KMS-11 (cell line): ENCODE results near the gene SSBP2.
A peak's percentile ranks its signal among the peaks of the same experiment; 100 is the strongest.

Experiments used
- H2AFZ ChIP-seq: fragments of 200-600 bp; sonication (generic); 2 replicates; pipeline ENCODE4 v1.6.1; 2016; ENCODE audit warnings: antibody characterized with exemption, mixed run types, low read depth
- H3K27ac ChIP-seq: fragments of 200-600 bp; sonication (generic); 2 replicates; pipeline ENCODE4 v1.6.1; 2016; ENCODE audit warnings: mild to moderate bottlenecking, mixed run types
- H3K27me3 ChIP-seq: fragments of 200-600 bp; sonication (generic); 2 replicates; pipeline ENCODE4 v1.6.1; 2017; ENCODE audit warnings: mild to moderate bottlenecking, low read depth, mixed run types, moderate library complexity; ENCODE audit not compliant: insufficient read depth
- H3K36me3 ChIP-seq: fragments of 200-600 bp; sonication (generic); 2 replicates; pipeline ENCODE4 v1.6.1; 2017; ENCODE audit warnings: mild to moderate bottlenecking, mixed run types; ENCODE audit not compliant: insufficient read depth
- H3K4me1 ChIP-seq: fragments of 200-600 bp; sonication (generic); 2 replicates; pipeline ENCODE4 v1.6.1; 2016; ENCODE audit warnings: mild to moderate bottlenecking, low read depth, mixed run types; ENCODE audit not compliant: poor library complexity, severe bottlenecking
- H3K4me2 ChIP-seq: fragments of 200-600 bp; sonication (generic); 2 replicates; pipeline ENCODE4 v1.7.0; 2016; ENCODE audit warnings: mild to moderate bottlenecking, mixed run types
- H3K4me3 ChIP-seq: fragments of 200-600 bp; sonication (generic); IDR thresholded peaks from 2 replicates; pipeline ENCODE4 v1.6.1; 2017; ENCODE audit warnings: low read depth, low read length, mixed read lengths; ENCODE audit not compliant: insufficient read depth
- H3K79me2 ChIP-seq: fragments of 200-600 bp; sonication (generic); 2 replicates; pipeline ENCODE4 v1.6.1; 2016; ENCODE audit warnings: low read depth, mixed run types; ENCODE audit not compliant: insufficient read depth
- H3K9ac ChIP-seq: fragments of 200-600 bp; sonication (generic); 2 replicates; pipeline ENCODE4 v1.6.1; 2016; ENCODE audit warnings: mild to moderate bottlenecking, mixed run types
- H4K20me1 ChIP-seq: fragments of 200-600 bp; sonication (generic); 2 replicates; pipeline ENCODE4 v1.6.1; 2016; ENCODE audit warnings: mild to moderate bottlenecking, mixed run types; ENCODE audit not compliant: insufficient read depth
- TF ChIP-seq, protein P1 (sequence below): fragments of 200-600 bp; sonication (generic); conservative IDR thresholded peaks from 2 replicates; pipeline ENCODE4 v1.6.1; 2017; ENCODE audit warnings: low read depth, mild to moderate bottlenecking, antibody characterized with exemption, low read length, moderate library complexity, mixed read lengths

SSBP2 gene

DNA sequence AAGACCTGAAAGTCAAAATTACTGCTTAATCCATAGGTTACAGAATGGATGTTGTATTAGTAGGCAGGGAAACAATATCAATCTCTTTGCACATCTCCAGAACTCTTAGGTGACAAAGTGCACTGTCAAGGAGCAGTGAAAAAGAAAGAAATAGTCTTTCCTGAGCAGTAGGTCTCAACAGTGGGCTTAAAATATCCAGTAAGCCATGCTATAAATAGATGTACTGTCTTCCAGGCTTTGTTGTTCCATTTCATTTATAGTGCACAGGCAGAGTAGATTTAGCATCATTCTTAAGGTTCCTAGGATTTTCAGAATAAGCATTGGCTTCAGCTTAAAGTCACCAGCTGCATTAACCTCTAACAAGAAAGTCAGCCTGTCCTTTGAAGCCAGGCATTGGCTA, 50.7 kb downstream of the SSBP2 start:
- H3K4me1 ChIP-seq = peaks cover 36% of the 10 kb centered on the region
- H4K20me1 ChIP-seq = no peaks in the 10 kb centered on the region
- no peak overlapping the region for H3K9ac ChIP-seq
- TF ChIP-seq, protein P1, sequence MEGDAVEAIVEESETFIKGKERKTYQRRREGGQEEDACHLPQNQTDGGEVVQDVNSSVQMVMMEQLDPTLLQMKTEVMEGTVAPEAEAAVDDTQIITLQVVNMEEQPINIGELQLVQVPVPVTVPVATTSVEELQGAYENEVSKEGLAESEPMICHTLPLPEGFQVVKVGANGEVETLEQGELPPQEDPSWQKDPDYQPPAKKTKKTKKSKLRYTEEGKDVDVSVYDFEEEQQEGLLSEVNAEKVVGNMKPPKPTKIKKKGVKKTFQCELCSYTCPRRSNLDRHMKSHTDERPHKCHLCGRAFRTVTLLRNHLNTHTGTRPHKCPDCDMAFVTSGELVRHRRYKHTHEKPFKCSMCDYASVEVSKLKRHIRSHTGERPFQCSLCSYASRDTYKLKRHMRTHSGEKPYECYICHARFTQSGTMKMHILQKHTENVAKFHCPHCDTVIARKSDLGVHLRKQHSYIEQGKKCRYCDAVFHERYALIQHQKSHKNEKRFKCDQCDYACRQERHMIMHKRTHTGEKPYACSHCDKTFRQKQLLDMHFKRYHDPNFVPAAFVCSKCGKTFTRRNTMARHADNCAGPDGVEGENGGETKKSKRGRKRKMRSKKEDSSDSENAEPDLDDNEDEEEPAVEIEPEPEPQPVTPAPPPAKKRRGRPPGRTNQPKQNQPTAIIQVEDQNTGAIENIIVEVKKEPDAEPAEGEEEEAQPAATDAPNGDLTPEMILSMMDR = no peak
- H3K4me3 ChIP-seq = no peak overlapping the region
- H3K27me3 ChIP-seq = no peaks in the 10 kb centered on the region
- peaks cover 84% of the 10 kb centered on the region for H3K79me2 ChIP-seq
- no peak overlapping the region for H3K27ac ChIP-seq
- no peak overlapping the region for H3K4me2 ChIP-seq
- no peaks in the 10 kb centered on the region for H3K36me3 ChIP-seq
- H2AFZ ChIP-seq = no peak overlapping the region

DNA sequence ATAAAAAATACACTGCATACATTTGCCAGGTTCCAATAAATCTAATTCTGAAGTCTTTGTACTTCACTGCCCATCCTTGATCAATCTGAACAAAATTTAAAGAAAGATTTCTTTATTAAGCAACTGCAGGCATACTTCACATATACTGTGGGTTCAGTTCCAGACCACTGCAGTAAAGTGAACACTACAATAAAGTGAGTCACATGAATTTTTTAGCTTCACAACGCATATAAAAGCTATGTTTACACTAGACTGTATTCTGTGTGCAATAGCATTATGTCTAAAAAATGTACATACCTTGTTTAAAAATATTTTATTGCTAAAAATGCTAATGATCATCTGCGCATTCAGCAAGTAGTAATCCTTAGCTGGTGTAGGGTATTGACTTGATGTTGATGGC, 52.1 kb downstream of the SSBP2 start:
- Histone ChIP-seq H4K20me1 (no peaks in the 10 kb centered on the region), H3K27ac (no peak overlapping the region), H3K4me2 (no peak overlapping the region), H3K36me3 (no peaks in the 10 kb centered on the region), H3K79me2 (peaks cover 85% of the 10 kb centered on the region), H3K27me3 (no peaks in the 10 kb centered on the region), H3K4me1 (peaks cover 36% of the 10 kb centered on the region), H3K4me3 (no peak overlapping the region), H2AFZ (no peak overlapping the region), H3K9ac (no peak overlapping the region)
- TF ChIP-seq, protein P1 = no peak

DNA sequence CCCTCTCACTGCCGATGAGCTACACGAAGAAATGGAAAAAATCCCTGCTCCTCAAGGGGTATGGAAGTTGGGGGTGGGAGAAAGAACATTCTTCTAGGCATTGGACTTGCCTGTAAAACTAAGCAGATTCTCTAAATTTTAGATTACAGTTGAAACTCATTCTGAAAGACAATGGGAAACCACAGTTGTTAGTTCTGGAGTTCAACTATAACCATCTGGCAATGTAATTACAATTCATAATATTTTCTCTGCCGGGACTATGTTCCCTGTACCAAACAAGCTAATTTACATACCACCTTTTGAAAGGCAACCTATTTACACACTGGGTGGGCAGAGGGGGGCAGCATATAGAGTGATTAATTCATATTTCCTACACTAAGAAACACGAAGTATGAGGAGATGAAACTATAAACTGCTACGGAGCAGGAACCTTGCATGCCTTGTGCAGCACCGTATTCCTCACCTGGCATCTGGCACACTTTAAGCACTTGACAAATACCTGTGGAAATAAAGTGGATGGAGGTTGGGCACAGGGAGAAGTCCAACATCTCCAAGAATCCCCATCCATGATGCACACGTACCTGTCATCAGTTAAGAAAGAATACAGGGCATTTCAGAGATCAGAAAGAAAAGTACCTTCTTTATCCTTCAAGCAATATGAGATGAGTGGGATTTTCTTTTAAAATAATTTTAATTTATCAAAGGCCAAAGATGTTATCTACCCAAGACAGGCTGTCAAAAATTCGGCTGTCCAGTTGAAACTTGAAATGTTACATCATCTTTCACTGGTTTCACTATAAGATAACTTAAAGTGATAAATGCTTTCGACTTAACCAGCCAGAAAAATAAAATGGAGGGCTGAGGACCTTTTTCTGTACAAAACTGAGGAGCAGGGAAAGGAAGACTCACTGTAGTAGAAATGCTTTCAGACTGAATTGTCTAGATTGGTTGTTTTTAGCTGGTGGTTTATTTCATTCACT, 54.2 kb downstream of the SSBP2 start:
- peak overlapping the region; percentile 19; the same call in 1 of the 2 replicates for H3K4me2 ChIP-seq
- no peaks in the 10 kb centered on the region for H4K20me1 ChIP-seq
- peak overlapping the region; percentile 7; the same call in 1 of the 2 replicates for H3K27ac ChIP-seq
- TF ChIP-seq, protein P1 = no peak
- no peaks in the 10 kb centered on the region for H3K27me3 ChIP-seq
- H3K4me1 ChIP-seq = peaks cover 36% of the 10 kb centered on the region
- H3K9ac ChIP-seq = no peak overlapping the region
- no peak overlapping the region for H3K4me3 ChIP-seq
- no peak overlapping the region for H2AFZ ChIP-seq
- H3K36me3 ChIP-seq = no peaks in the 10 kb centered on the region
- peaks cover 91% of the 10 kb centered on the region for H3K79me2 ChIP-seq

- TF ChIP-seq, protein P1 = no peak
- Histone ChIP-seq H3K9ac (no peak overlapping the region), H4K20me1 (0 out of 2 replicates have a peak, but pooled peaks cover 8% of the 10 kb centered on the region), H3K27ac (no peak overlapping the region), H3K4me3 (no peak overlapping the region), H3K4me1 (peaks cover 43% of the 10 kb centered on the region), H3K36me3 (no peaks in the 10 kb centered on the region), H3K27me3 (no peaks in the 10 kb centered on the region), H3K79me2 (peaks cover 93% of the 10 kb centered on the region), H2AFZ (no peak overlapping the region), H3K4me2 (no peak overlapping the region)
Observed at GRCh38 chr5:81694726-81695125, 56.2 kb downstream of the SSBP2 start.
